Measurements from ENCODE around the gene C11orf71.

Gene C11orf71

DNA sequence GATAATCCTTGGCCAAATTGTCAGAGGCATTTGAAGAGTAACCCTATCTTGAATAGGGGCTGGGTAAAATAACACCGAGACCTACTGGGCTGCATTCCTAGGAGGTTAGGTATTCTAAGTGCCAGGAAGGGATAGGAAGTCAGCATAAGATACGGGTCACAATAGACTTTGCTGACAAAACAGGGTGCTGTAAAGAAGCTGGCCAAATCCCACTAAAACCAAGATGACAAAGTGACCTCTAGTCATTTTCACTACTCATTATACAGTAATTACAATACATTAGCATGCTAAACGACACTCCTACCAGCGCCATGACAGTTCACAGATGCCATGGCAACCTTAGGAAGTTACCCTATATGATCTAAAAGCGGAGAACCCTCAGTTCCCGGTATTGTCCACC is 38.0 kb upstream of the C11orf71 start:
- H3K27me3 ChIP-seq (ENCODE audit: control insufficient read depth, insufficient read depth, low read length): no peaks in the 10 kb centered on the region
- H3K4me3 ChIP-seq (ENCODE audit: low read length): no peak overlapping the region
- no peaks in the 10 kb centered on the region for H3K9me3 ChIP-seq (ENCODE audit: control insufficient read depth, low read length)
- H3K4me1 ChIP-seq (ENCODE audit: control insufficient read depth, insufficient read depth, low read length): peaks cover 16% of the 10 kb centered on the region
- no peak overlapping the region for H3K9ac ChIP-seq (ENCODE audit: low read length)
- H3K36me3 ChIP-seq (ENCODE audit: control insufficient read depth, insufficient read depth, low read length): no peaks in the 10 kb centered on the region

- no peaks in the 10 kb centered on the region for H3K36me3 ChIP-seq (ENCODE audit: control insufficient read depth, insufficient read depth, low read length)
- H3K27me3 ChIP-seq (ENCODE audit: control insufficient read depth, insufficient read depth, low read length): no peaks in the 10 kb centered on the region
- no peaks in the 10 kb centered on the region for H3K9me3 ChIP-seq (ENCODE audit: control insufficient read depth, low read length)
- no peak overlapping the region for H3K4me3 ChIP-seq (ENCODE audit: low read length)
- no peak overlapping the region for H3K9ac ChIP-seq (ENCODE audit: low read length)
- no peaks in the 10 kb centered on the region for H3K4me1 ChIP-seq (ENCODE audit: control insufficient read depth, insufficient read depth, low read length)
These were observed 33.1 kb upstream of the C11orf71 start for GRCh38 chr11:114433376-114433775.

DNA sequence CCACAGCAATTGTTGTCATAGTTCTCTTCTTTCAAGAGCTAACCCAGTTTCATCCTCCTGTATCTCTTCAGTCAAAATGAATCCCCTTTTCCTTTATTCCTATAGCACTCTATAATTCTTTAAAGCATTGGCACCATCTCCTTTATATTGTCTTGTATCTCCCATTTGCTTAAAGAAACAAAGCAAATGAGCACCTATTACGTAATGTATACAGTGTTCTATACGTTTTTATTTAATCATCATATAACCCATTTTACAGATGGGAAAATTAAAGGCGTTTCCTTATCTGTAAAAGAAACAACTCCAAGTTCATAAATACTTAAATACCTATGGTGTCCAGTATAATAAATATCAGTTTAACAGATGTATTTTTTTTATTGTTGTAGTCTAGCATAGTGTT is 32.6 kb upstream of the C11orf71 start:
- Histone ChIP-seq H3K4me1 (ENCODE audit: control insufficient read depth, insufficient read depth, low read length) (no peaks in the 10 kb centered on the region), H3K9ac (ENCODE audit: low read length) (no peak overlapping the region), H3K36me3 (ENCODE audit: control insufficient read depth, insufficient read depth, low read length) (no peaks in the 10 kb centered on the region), H3K4me3 (ENCODE audit: low read length) (no peak overlapping the region), H3K9me3 (ENCODE audit: control insufficient read depth, low read length) (no peaks in the 10 kb centered on the region), H3K27me3 (ENCODE audit: control insufficient read depth, insufficient read depth, low read length) (no peaks in the 10 kb centered on the region)

- Histone ChIP-seq H3K9me3 (ENCODE audit: control insufficient read depth, low read length) (no peaks in the 10 kb centered on the region), H3K36me3 (ENCODE audit: control insufficient read depth, insufficient read depth, low read length) (no peaks in the 10 kb centered on the region), H3K9ac (ENCODE audit: low read length) (no peak overlapping the region), H3K4me3 (ENCODE audit: low read length) (no peak overlapping the region), H3K4me1 (ENCODE audit: control insufficient read depth, insufficient read depth, low read length) (no peaks in the 10 kb centered on the region), H3K27me3 (ENCODE audit: control insufficient read depth, insufficient read depth, low read length) (no peaks in the 10 kb centered on the region)
These were observed 30.0 kb upstream of the C11orf71 start for GRCh38 chr11:114430290-114430689.

DNA sequence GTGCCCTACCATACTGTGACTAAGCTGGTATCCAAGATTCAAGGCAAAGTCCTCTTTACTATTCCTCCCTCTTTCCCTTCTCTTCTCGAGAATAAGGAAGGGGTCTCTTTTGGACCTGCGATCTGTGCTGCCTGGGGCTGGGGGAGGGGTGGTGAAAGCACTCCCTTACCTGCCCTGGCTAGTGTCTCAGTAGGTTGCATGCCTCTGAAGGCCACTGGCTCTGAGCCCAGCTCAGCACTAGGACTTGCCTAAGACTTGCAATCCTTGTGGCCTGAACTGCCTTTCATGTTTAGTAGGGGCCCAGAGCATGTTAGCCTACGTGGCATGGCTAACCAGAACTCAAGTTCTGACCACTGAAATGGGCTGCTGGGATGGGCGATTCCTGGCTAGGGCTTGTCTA is 26.0 kb upstream of the C11orf71 start:
- Histone ChIP-seq H3K36me3 (ENCODE audit: control insufficient read depth, insufficient read depth, low read length) (no peaks in the 10 kb centered on the region), H3K4me3 (ENCODE audit: low read length) (no peak overlapping the region), H3K9ac (ENCODE audit: low read length) (no peak overlapping the region), H3K9me3 (ENCODE audit: control insufficient read depth, low read length) (no peaks in the 10 kb centered on the region), H3K4me1 (ENCODE audit: control insufficient read depth, insufficient read depth, low read length) (no peaks in the 10 kb centered on the region), H3K27me3 (ENCODE audit: control insufficient read depth, insufficient read depth, low read length) (no peaks in the 10 kb centered on the region)

GRCh38 chr11:114416441-114416961 is 16.2 kb upstream of the C11orf71 start:
- Histone ChIP-seq H3K4me3 (ENCODE audit: low read length) (no peak overlapping the region), H3K9ac (ENCODE audit: low read length) (no peak overlapping the region), H3K36me3 (ENCODE audit: control insufficient read depth, insufficient read depth, low read length) (no peaks in the 10 kb centered on the region), H3K27me3 (ENCODE audit: control insufficient read depth, insufficient read depth, low read length) (no peaks in the 10 kb centered on the region), H3K9me3 (ENCODE audit: control insufficient read depth, low read length) (no peaks in the 10 kb centered on the region), H3K4me1 (ENCODE audit: control insufficient read depth, insufficient read depth, low read length) (no peaks in the 10 kb centered on the region)

DNA sequence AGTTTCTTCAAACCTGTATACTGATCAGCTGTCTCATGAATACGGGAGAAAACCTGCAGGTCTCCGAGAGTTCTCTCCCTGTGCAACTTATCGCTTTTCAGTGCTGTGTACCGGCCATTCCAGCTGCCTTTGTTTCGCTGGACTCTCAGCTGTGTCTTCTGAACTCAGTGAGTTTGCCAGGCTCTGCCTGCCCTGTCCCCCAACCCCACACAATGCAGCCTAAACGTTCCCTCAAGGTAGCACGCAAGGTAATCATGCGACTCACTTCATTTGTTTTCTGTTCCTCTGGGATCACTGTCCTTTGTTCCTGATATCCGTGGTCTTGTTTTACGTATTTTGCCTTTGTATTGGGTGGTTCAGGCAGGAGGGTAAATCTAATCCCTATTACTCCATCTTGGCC is 13.6 kb upstream of the C11orf71 start:
- Histone ChIP-seq H3K9ac (ENCODE audit: low read length) (no peak overlapping the region), H3K4me1 (ENCODE audit: control insufficient read depth, insufficient read depth, low read length) (no peaks in the 10 kb centered on the region)

DNA sequence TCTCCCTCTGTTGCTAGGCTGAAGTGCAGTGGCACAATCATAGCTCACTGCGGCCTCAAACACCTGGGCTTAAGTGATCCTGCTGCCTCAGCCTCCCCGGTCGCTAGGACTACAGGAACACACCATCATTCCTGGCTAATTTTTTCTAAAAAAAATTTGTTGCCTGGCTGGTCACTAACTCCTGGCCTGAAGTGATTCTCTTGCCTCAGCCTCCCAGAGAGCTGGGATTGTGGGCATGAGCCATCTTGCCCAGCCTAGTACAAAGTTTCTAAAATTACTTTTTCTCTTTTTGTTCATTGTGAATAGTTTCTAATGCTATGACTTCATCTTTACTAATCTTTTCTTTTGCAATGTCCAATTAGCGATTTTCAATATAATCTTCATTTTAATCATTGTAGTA is 12.6 kb upstream of the C11orf71 start:
- no peaks in the 10 kb centered on the region for H3K4me1 ChIP-seq (ENCODE audit: control insufficient read depth, insufficient read depth, low read length)
- no peaks in the 10 kb centered on the region for H3K36me3 ChIP-seq (ENCODE audit: control insufficient read depth, insufficient read depth, low read length)
- H3K4me3 ChIP-seq (ENCODE audit: low read length): no peak overlapping the region
- no peaks in the 10 kb centered on the region for H3K9me3 ChIP-seq (ENCODE audit: control insufficient read depth, low read length)
- no peak overlapping the region for H3K9ac ChIP-seq (ENCODE audit: low read length)
- no peaks in the 10 kb centered on the region for H3K27me3 ChIP-seq (ENCODE audit: control insufficient read depth, insufficient read depth, low read length)

More for the DNA sequence above, 13.6 kb upstream of the C11orf71 start:
- H3K27me3 ChIP-seq (ENCODE audit: control insufficient read depth, insufficient read depth, low read length): no peaks in the 10 kb centered on the region
- H3K4me3 ChIP-seq (ENCODE audit: low read length): no peak overlapping the region
- H3K9me3 ChIP-seq (ENCODE audit: control insufficient read depth, low read length): no peaks in the 10 kb centered on the region
- no peaks in the 10 kb centered on the region for H3K36me3 ChIP-seq (ENCODE audit: control insufficient read depth, insufficient read depth, low read length)

GRCh38 chr11:114401311-114401710 is 1.0 kb upstream of the C11orf71 start:
- Histone ChIP-seq H3K4me1 (ENCODE audit: control insufficient read depth, insufficient read depth, low read length) (peaks cover 9% of the 10 kb centered on the region), H3K36me3 (ENCODE audit: control insufficient read depth, insufficient read depth, low read length) (no peaks in the 10 kb centered on the region), H3K9ac (ENCODE audit: low read length) (peak overlapping the region; percentile 100), H3K4me3 (ENCODE audit: low read length) (peak overlapping the region; percentile 70), H3K27me3 (ENCODE audit: control insufficient read depth, insufficient read depth, low read length) (no peaks in the 10 kb centered on the region), H3K9me3 (ENCODE audit: control insufficient read depth, low read length) (no peaks in the 10 kb centered on the region)

DNA sequence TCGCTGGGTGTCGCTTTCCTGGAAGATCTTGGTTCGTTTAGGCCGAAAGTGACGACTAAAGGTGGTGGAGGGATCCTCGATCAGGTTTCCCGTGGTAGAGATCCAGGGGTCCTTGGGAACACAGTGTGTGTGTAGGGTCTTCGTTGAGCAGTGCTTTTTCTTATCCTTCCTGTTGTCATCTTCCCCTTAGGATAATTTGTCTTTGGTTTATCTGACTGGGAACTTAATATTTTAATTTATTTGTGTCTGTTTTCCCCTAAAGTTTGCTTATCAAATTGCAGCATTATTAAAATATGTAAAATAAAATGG is 558 bp upstream of the C11orf71 start:
- H3K4me1 ChIP-seq (ENCODE audit: control insufficient read depth, insufficient read depth, low read length): peaks cover 9% of the 10 kb centered on the region
- no peaks in the 10 kb centered on the region for H3K27me3 ChIP-seq (ENCODE audit: control insufficient read depth, insufficient read depth, low read length)
- peak overlapping the region; percentile 70 for H3K4me3 ChIP-seq (ENCODE audit: low read length)
- H3K36me3 ChIP-seq (ENCODE audit: control insufficient read depth, insufficient read depth, low read length): no peaks in the 10 kb centered on the region
- no peaks in the 10 kb centered on the region for H3K9me3 ChIP-seq (ENCODE audit: control insufficient read depth, low read length)
- H3K9ac ChIP-seq (ENCODE audit: low read length): peak overlapping the region; percentile 100

DNA sequence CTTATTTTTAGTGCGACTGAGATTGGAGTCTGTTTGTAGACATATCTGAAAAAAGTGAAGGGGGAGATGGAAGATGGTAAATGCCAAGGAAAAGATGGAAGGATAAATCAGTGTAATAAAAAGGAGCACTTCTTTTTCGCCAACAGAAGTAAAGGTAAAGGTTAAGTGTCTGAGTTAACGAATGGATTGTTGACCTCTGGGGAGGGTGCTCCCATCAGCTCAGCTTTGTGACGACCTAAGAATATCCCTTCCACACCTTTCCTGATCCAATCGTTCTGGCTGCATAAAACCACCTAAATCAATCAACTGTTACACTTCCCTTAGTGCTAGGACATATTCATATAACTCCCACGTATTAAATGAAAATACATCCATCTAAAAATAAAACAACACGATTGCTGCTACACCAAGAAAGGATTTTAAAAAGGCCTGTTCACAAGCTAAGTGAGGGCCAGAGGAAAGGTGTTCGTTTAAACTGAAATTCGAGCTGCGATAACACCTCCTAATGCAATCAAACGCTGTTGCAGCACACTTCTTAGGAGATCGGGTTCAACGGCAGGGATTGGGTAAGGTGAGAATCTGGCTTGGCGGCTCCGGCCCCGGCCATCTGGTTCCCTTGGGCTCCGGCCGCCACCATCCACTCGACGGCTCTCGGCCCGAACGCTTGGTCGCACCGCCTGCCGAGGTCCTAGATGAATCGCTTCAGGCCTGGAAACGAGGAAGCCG is 658 bp downstream of the C11orf71 start:
- Histone ChIP-seq H3K9ac (ENCODE audit: low read length) (peak overlapping the region; percentile 100), H3K36me3 (ENCODE audit: control insufficient read depth, insufficient read depth, low read length) (no peaks in the 10 kb centered on the region), H3K27me3 (ENCODE audit: control insufficient read depth, insufficient read depth, low read length) (no peaks in the 10 kb centered on the region), H3K4me1 (ENCODE audit: control insufficient read depth, insufficient read depth, low read length) (peaks cover 9% of the 10 kb centered on the region), H3K9me3 (ENCODE audit: control insufficient read depth, low read length) (no peaks in the 10 kb centered on the region), H3K4me3 (ENCODE audit: low read length) (peak overlapping the region; percentile 70)

DNA sequence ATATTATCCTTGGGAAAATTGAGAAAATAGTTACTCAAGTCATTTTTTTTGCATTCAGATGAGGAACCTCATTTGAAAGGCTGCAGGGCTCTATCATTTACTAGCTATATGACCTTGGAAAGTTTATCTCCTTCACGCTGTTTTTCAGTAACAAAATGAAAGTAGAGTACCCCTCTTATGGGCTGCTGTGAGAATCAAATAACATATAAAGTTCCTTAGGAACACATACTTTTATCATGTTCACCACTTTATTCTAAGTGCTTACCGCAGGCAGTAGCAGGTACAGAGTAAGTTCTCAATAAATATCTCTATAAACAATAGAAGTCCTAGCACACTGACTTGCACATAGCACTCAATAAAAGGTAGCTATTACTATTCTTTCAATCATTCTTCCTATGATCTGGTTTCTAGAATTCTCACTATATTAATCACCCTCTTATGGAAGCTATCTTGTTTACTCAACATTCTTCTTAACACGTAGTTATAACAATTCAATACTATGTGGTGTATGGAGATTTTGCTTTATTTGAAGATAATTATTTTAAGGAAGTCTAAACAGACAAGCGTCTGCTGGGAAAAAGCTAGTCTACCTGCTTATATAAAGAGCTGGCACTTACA is 1.9 kb downstream of the C11orf71 start:
- peaks cover 9% of the 10 kb centered on the region for H3K4me1 ChIP-seq (ENCODE audit: control insufficient read depth, insufficient read depth, low read length)
- no peak overlapping the region for H3K9ac ChIP-seq (ENCODE audit: low read length)
- no peaks in the 10 kb centered on the region for H3K36me3 ChIP-seq (ENCODE audit: control insufficient read depth, insufficient read depth, low read length)
- H3K4me3 ChIP-seq (ENCODE audit: low read length): no peak overlapping the region
- no peaks in the 10 kb centered on the region for H3K27me3 ChIP-seq (ENCODE audit: control insufficient read depth, insufficient read depth, low read length)
- H3K9me3 ChIP-seq (ENCODE audit: control insufficient read depth, low read length): no peaks in the 10 kb centered on the region
